Measurements from ENCODE around the gene SIM1. TPM values are rescaled to one million over a fixed set of nuclear protein-coding genes. Genes with fewer than 3 reads are reported as not detected.

The SIM1 gene
- polyA plus RNA-seq, 4 donors: 20.4 to 26.5 (median 21.5) TPM

GRCh38 chr6:100457311-100457990, 7.3 kb downstream of the SIM1 start:
- DNase-seq (ENCODE audit: low read depth in 4 of 4, low spot score in 2 of 4): no peak

- no peak for DNase-seq (ENCODE audit: low read depth in 4 of 4, low spot score in 2 of 4)
Measured at GRCh38 chr6:100456908-100457235, 7.8 kb downstream of the SIM1 start.

GRCh38 chr6:100456141-100456907, 8.4 kb downstream of the SIM1 start:
- no peak for DNase-seq (ENCODE audit: low read depth in 4 of 4, low spot score in 2 of 4)

GRCh38 chr6:100455230-100456124, 9.2 kb downstream of the SIM1 start:
- no peak for DNase-seq (ENCODE audit: low read depth in 4 of 4, low spot score in 2 of 4)

- no peak for DNase-seq (ENCODE audit: low read depth in 4 of 4, low spot score in 2 of 4)
Measured at GRCh38 chr6:100454551-100455229, 10.0 kb downstream of the SIM1 start.

- DNase-seq (ENCODE audit: low read depth in 4 of 4, low spot score in 2 of 4): no peak
Measured at GRCh38 chr6:100453701-100454521, 10.8 kb downstream of the SIM1 start.

- DNase-seq (ENCODE audit: low read depth in 4 of 4, low spot score in 2 of 4): no peak
Measured at GRCh38 chr6:100452998-100453397, 11.7 kb downstream of the SIM1 start.

GRCh38 chr6:100451577-100451976, 13.1 kb downstream of the SIM1 start:
- no peak for DNase-seq (ENCODE audit: low read depth in 4 of 4, low spot score in 2 of 4)

GRCh38 chr6:100449239-100449691, 15.5 kb downstream of the SIM1 start:
- no peak for DNase-seq (ENCODE audit: low read depth in 4 of 4, low spot score in 2 of 4)

GRCh38 chr6:100447900-100448748, 16.6 kb downstream of the SIM1 start:
- DNase-seq (ENCODE audit: low read depth in 4 of 4, low spot score in 2 of 4): no peak

GRCh38 chr6:100447081-100447899, 17.4 kb downstream of the SIM1 start:
- DNase-seq (ENCODE audit: low read depth in 4 of 4, low spot score in 2 of 4): no peak

- no peak for DNase-seq (ENCODE audit: low read depth in 4 of 4, low spot score in 2 of 4)
Measured at GRCh38 chr6:100446115-100447080, 18.3 kb downstream of the SIM1 start.

- no peak for DNase-seq (ENCODE audit: low read depth in 4 of 4, low spot score in 2 of 4)
Measured at GRCh38 chr6:100445512-100445911, 19.2 kb downstream of the SIM1 start.

GRCh38 chr6:100440935-100441334, 23.8 kb downstream of the SIM1 start:
- DNase-seq (ENCODE audit: low read depth in 4 of 4, low spot score in 2 of 4): no peak

GRCh38 chr6:100435299-100435698, 29.4 kb downstream of the SIM1 start:
- DNase-seq (ENCODE audit: low read depth in 4 of 4, low spot score in 2 of 4): no peak

- no peak for DNase-seq (ENCODE audit: low read depth in 4 of 4, low spot score in 2 of 4)
Measured at GRCh38 chr6:100433726-100434435, 30.8 kb downstream of the SIM1 start.

Measured in left renal cortex interstitium (tissue), 4 donors.